Endothelial cell (in vitro differentiated cells): ENCODE data around the gene ETV6. TPM values are rescaled to one million over a fixed set of nuclear protein-coding genes. Genes with fewer than 3 reads are reported as not detected.

Experiments
- DNase-seq: peaks from one replicate; pipeline ENCODE4 v3.0.0; 2021; ENCODE audit warnings: low spot score
- H3K27ac Mint-ChIP-seq: one replicate; pipeline ENCODE4 v1.8.0; 2021; ENCODE audit warnings: mixed read lengths, inconsistent platforms; ENCODE audit not compliant: unreplicated experiment
- H3K27me3 Mint-ChIP-seq: one replicate; pipeline ENCODE4 v1.8.0; 2021; ENCODE audit warnings: mild to moderate bottlenecking, moderate library complexity, mixed read lengths, inconsistent platforms; ENCODE audit not compliant: unreplicated experiment
- H3K36me3 Mint-ChIP-seq: one replicate; pipeline ENCODE4 v1.8.0; 2021; ENCODE audit warnings: mild to moderate bottlenecking, low read depth, mixed read lengths, inconsistent platforms; ENCODE audit not compliant: unreplicated experiment
- H3K4me1 Mint-ChIP-seq: one replicate; pipeline ENCODE4 v1.8.0; 2021; ENCODE audit warnings: mild to moderate bottlenecking, mixed read lengths, inconsistent platforms; ENCODE audit not compliant: unreplicated experiment
- H3K4me3 Mint-ChIP-seq: one replicate; pipeline ENCODE4 v1.8.0; 2021; ENCODE audit warnings: mild to moderate bottlenecking, mixed read lengths, inconsistent platforms; ENCODE audit not compliant: unreplicated experiment
- H3K9me3 Mint-ChIP-seq: one replicate; pipeline ENCODE4 v1.8.0; 2021; ENCODE audit warnings: mixed read lengths, inconsistent platforms; ENCODE audit not compliant: unreplicated experiment
- total RNA-seq: library from RNA; stranded (reverse); fragmentation: NEBNext Ultra II Directional; extraction: Animal tissue kit (Norgen Biotek cat#: 25700); gene quantifications from one replicate; pipeline ENCODE4 v1.2.1, GENCODE V29; 2021; ENCODE audit not compliant: unreplicated experiment
- TF ChIP-seq, protein P1 (sequence below): fragments of 200-600 bp; sonication (generic); IDR thresholded peaks from one replicate; pipeline ENCODE4 v1.5.0; 2021; ENCODE audit warnings: antibody characterized with exemption; ENCODE audit not compliant: unreplicated experiment

The ETV6 gene
- total RNA-seq, 1 donor from 2014 or later: 98.7 TPM

DNA sequence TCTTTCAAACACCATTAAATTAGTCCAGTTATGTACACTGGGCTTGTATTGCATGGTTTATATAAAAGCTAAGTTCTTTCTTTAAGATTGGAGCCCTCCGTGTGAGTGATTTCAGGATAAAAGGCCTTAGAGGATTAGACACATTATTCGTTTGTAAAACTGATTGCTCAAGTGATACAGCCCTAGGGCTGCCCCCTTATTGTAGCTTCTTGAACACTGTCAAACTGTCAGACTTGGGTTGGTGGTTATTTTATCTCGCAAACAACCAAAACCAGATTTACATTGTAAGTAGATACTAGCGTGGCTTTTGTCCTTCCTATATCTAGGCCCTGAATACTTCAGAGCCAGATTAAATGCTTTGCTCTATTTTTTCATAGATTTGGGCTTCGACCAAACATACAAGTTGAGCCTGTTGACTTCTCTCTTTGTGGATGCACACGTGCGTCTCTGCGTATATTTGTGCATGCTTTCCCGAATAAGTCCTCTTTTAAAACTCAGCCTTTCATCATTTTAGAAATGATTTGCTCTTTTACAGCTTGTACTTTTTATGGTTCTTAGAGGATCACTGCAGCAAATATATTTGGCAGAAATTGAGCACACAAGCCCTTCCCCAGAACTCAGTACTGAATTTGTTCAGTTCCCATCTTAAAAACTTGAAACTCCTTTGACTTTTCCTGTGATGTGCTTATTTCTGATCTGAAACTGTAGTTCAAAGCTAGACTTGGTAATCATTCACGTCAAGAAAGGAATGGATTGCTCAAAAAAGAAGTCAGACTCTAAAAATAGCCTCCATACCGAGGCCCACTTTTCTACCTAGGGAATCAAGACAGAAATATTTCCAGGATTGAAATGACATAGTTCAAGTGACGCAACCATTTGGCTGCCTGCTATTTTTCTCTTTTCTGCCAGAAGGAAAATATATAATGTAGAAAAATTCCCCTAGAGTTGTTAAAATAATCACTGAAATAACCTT, 129.5 kb downstream of the ETV6 start:
- TF ChIP-seq, protein P1, sequence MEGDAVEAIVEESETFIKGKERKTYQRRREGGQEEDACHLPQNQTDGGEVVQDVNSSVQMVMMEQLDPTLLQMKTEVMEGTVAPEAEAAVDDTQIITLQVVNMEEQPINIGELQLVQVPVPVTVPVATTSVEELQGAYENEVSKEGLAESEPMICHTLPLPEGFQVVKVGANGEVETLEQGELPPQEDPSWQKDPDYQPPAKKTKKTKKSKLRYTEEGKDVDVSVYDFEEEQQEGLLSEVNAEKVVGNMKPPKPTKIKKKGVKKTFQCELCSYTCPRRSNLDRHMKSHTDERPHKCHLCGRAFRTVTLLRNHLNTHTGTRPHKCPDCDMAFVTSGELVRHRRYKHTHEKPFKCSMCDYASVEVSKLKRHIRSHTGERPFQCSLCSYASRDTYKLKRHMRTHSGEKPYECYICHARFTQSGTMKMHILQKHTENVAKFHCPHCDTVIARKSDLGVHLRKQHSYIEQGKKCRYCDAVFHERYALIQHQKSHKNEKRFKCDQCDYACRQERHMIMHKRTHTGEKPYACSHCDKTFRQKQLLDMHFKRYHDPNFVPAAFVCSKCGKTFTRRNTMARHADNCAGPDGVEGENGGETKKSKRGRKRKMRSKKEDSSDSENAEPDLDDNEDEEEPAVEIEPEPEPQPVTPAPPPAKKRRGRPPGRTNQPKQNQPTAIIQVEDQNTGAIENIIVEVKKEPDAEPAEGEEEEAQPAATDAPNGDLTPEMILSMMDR: no peak
- no peaks in the 10 kb centered on the region for H3K9me3 Mint-ChIP-seq
- H3K27ac Mint-ChIP-seq: peak overlapping the region; percentile 17
- H3K4me1 Mint-ChIP-seq: peaks cover 48% of the 10 kb centered on the region
- peaks cover 3% of the 10 kb centered on the region for H3K27me3 Mint-ChIP-seq
- no peak overlapping the region for H3K4me3 Mint-ChIP-seq
- no peak for DNase-seq
- H3K36me3 Mint-ChIP-seq: peaks cover 24% of the 10 kb centered on the region

DNA sequence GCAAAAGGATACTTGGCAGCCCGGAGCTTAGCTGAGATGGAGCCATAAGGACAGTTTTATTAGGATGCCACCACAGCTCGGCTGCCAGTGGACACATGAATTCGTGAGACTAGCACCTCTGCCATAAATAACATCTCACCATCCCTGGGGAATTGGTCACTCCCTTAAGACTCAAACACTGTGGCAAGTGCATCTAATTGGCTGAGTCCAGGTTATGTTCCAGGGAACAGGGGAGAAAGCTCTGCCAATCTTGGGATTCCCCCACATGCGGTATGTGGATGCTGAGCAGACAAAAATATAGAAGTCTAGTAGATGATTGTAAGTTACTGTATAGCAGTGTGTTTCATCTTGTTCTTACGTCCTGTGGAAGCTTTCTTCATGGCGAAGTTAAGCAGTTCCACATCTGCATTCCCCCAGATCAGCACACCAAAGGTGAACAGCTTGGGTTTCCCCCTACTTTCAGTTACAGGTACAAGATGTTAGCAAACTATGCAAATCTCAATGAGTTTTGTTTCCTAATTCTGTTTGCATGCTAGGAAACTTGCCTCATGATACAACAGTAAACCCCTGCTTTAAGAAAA, 131.1 kb downstream of the ETV6 start:
- Mint-ChIP-seq H3K4me3 (no peak overlapping the region), H3K27ac (no peak overlapping the region), H3K9me3 (no peaks in the 10 kb centered on the region), H3K4me1 (peaks cover 51% of the 10 kb centered on the region), H3K36me3 (peaks cover 18% of the 10 kb centered on the region), H3K27me3 (peaks cover 3% of the 10 kb centered on the region)
- TF ChIP-seq, protein P1: no peak
- no peak for DNase-seq

DNA sequence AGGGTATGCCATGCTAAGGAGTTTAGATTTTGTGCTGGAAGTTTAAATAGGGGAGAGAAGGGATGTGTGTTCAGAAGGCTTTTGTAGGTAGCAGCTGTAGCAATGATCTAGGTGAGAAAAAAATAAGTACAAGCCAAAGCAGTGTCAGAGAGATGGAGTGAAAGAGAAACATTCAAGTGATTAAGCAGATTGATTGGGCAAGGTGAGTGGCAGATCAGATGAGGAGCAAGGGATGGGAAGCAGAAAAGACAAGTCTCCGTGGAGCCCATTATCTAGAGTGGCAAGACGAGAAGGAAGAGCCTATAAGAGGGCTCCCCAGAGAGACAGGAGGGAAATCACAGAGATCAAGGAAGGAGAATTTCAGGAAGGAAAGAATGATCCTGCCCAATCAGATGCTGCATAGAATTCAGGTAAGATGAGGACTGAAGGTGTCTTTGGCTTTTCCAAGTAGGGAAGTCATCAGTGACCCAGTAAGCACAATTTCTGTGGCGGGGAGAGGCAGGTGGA, 133.5 kb downstream of the ETV6 start:
- Mint-ChIP-seq H3K27ac (peak overlapping the region; percentile 3), H3K4me3 (no peak overlapping the region), H3K36me3 (peaks cover 10% of the 10 kb centered on the region), H3K4me1 (peaks cover 43% of the 10 kb centered on the region), H3K9me3 (no peaks in the 10 kb centered on the region), H3K27me3 (peaks cover 3% of the 10 kb centered on the region)
- DNase-seq: no peak
- TF ChIP-seq, protein P1: no peak

GRCh38 chr12:11785712-11786111, 136.2 kb downstream of the ETV6 start:
- H3K27me3 Mint-ChIP-seq: peaks cover 2% of the 10 kb centered on the region
- H3K36me3 Mint-ChIP-seq: peaks cover 18% of the 10 kb centered on the region
- no peak for DNase-seq
- TF ChIP-seq, protein P1: no peak
- H3K27ac Mint-ChIP-seq: no peak overlapping the region
- peaks cover 62% of the 10 kb centered on the region for H3K4me1 Mint-ChIP-seq
- no peaks in the 10 kb centered on the region for H3K9me3 Mint-ChIP-seq
- no peak overlapping the region for H3K4me3 Mint-ChIP-seq
